NCI-H1417 (cell line): ENCODE measurements around the gene PCDHGA6.
"Not testable (repeated sequence)": the region's sequence is repeated elsewhere in the genome, so short reads cannot be mapped to it uniquely, and the experiment has no call there.

ENCODE experiments used
- DNase-seq, 3 experiments: peaks; one replicate each; lab custom pipeline; 2025; lab: John Stamatoyannopoulos, UW

The PCDHGA6 gene

DNA sequence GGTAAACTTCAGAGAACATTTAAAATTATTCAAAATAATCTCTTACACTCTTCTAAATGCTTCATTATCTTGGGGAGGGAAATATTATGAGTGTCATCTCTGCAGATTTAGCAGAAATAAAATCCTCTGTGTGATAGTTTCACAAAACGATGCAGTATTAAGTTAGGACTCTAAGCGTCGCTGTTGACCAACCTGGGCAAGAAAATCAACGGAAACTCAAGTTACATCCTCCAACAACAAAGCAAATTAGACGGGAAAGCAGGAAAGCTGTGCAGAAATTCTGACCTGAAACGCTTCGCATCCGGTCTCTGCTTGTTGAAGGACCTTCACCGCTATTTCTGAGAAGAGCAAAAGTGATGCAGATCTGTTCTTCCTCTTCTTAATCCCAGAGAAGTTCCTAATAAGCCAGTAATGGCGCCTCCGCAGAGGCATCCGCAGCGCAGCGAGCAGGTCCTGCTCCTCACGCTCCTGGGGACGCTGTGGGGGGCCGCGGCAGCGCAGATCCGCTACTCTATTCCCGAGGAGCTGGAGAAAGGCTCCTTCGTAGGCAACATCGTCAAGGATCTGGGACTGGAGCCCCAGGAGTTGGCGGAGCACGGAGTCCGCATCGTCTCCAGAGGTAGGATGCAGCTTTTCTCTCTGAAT is at the start of gene PCDHGA6:
Gene PCDHGA6 (plus strand): TSS at position 219 of the 645 bp plus-strand sequence. CDS start 193 bp downstream, at position 412.
- DNase-seq = peak in 1 of 3 experiments; percentile 0

DNA sequence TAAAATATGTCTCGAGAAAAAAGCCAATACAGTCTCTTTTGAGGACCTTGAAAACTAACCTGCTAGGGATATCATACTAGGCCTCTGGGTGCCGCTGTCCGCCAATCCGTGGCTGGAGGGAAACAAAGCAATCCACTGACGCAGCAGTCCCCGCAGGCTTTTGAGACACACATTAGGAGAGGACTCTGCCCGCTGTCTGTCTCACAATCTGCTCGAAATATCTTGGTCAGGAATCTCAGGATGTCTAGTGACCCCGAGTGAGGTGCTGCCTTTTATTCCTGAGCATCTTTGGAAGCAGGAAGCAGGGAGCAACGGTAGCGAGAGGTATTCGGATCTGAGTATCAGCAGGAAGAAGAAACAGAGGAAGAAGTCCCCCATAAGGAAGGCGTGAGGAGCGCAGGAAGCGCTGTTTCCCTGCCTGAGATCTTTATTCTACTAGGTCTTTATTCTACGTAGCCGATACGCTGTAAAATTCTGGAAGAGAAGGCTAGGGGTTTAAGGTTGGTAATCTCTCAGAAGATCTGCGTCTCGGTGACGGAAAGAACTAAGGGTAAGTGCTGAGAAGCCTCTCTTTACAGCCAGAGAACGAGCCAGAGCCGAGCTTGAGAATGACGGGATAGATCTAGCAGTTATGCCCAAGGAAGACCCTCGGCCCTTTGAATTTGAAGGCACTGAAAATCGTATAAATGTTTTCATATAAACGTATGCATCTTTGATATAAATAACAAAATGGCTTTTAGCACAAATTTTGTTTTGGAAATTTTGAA is 47.4 kb upstream of the PCDHGA6 start:
- DNase-seq = peak in 1 of 3 experiments; percentile 78

DNA sequence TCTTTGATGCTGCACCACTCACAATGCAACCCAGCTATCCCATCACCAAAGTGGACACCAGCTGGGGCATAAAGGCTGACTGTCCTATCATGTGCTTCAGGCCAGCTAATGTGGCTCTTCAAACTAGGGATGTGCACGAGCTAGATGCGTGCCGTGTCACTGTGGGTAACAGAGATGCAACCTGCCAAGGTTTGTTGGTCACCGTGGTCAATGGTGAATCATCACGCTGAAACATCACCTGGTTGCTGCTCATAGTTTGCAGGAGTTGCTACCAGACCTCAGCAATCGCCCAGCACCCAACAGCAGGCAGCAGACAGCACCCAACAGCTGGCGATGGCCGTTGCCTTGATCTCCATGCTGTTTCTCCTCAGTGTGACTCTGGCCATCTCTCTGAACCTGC is 45.5 kb upstream of the PCDHGA6 start:
- no peak for DNase-seq

DNA sequence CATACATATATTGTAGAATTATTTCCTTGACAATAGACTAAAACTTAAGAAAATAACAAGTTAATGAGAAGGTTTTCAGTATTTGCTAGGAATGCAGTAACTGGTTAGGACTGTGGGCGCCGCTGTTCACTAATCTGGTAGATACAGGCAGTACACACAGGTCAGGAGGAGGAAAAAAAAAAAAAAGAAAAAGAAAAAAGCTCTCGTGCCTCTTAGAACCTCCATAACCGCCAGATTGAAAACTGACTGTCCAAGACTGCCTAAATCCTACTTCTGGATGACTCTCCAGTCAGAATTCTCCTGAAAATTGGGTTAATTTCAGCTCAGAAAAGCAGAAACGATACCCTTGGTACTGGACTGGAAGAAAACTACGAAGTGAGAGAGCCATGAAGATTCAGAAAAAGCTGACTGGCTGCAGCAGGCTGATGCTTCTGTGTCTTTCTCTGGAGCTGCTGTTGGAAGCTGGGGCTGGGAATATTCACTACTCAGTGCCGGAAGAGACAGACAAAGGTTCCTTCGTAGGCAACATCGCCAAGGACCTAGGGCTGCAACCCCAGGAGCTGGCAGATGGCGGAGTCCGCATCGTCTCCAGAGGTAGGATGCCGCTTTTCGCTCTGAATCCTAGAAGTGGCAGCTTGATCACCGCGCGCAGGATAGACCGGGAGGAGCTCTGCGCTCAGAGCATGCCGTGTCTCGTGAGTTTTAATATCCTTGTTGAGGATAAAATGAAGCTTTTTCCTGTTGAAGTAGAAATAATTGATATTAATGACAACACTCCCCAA is 43.2 kb upstream of the PCDHGA6 start, which contains the start of gene PCDHGA1:
Gene PCDHGA1 (plus strand): TSS at position 216 of the 782 bp plus-strand sequence.
- DNase-seq = no peak

- not testable (repeated sequence) for DNase-seq
Observed at GRCh38 chr5:141332571-141332970, 41.1 kb upstream of the PCDHGA6 start.

DNA sequence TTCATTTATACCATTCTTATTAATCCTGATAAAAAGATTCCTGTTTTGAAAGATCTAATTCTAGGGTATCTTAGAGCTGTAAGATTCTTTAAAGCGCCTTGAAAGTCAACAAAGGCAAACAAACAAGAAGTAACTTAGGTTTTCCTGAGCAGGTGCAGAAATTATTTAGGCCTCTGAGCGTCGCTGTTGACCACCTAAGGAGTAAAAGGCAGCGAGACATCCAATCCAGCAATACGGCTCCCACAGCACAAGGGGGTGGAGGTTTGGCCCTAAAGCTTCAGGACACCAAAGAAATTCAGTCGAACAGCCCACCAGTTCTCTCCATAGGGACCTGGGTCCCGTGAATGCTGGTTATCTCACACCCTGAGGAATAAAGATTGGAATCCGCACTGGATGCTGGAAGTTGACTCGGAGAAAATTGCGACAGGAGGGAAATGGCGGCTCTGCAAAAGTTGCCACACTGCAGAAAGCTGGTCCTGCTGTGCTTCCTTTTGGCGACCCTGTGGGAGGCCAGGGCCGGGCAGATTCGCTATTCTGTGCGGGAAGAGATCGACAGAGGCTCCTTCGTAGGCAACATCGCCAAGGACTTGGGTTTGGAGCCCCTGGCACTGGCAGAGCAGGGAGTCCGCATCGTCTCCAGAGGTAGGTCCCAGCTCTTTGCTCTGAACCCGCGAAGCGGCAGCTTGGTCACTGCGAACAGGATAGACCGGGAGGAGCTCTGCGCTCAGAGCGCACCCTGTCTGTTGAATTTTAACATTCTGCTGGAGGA is 35.0 kb upstream of the PCDHGA6 start, which contains the start of gene PCDHGA2:
Gene PCDHGA2 (plus strand): TSS at position 223 of the 769 bp plus-strand sequence.
- DNase-seq = peak in 1 of 3 experiments; percentile 15

DNA sequence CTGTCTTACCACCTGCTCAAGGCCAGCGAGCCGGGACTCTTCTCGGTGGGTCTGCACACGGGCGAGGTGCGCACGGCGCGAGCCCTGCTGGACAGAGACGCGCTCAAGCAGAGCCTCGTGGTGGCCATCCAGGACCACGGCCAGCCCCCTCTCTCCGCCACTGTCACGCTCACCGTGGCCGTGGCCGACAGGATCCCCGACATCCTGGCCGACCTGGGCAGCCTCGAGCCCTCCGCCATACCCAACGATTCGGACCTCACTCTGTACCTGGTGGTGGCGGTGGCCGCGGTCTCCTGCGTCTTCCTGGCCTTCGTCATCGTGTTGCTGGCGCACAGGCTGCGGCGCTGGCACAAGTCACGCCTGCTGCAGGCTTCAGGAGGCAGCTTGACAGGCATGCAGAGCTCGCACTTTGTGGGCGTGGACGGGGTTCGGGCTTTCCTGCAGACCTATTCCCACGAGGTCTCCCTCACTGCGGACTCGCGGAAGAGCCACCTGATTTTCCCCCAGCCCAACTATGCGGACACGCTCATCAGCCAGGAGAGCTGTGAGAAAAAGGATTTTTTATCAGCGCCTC is 32.8 kb upstream of the PCDHGA6 start:
- DNase-seq = not testable (repeated sequence)

DNA sequence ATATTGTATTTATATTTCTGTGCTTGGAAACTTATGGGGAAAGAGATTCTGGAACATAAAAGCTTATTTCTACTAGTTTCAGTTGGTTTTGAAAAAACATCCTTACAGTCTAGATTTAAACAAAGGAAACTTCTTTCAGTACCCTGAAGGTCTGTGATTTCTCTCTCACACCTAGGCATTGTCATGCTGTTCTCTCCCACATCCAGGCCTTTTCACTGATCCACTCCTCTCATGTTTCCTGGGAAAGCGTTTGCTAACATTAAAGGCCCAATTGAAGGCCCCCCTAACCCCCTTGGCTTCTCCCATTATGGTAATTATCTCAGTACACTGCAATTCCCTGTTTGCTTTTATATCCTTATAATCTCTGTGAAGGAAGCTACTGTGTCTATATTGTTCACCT is 30.9 kb upstream of the PCDHGA6 start:
- DNase-seq = peak in 1 of 3 experiments; percentile 2

DNA sequence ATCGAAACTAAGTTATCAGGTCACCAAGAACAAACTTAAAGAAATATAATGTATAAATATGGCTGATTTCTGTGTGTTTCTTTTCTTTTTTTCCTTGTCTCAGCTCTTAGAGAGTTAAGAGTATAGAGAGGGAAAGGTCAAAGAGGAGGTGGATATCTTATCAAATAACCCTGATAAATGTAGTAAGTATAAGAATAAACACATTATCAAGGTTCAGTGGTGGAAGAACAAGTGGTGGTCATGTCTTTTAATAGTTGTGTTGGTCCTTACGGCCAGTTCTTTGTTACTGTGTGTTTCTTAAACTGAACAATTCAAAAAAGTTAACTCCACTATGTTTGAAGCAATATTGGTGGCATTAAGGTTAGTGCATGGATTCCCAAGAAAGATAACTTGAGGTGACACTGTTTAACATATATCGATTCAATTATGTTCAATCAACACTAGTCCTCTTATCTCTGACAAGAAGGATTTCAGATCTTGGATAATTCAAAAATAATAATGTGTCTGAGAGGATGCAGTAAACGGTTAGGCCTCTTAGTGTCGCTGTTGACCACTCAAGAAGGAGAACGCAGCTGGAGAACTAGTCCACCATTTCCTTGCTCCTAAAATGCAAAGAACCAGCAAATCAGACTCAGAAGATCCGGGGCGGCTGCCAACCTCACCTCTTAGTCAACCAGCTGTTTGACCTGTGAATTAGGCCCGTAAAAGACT is 30.3 kb upstream of the PCDHGA6 start, which contains the start of gene PCDHGA3:
Gene PCDHGA3 (plus strand): TSS at position 588 of the 711 bp plus-strand sequence. CDS start 205 bp downstream, outside the sequence.
- no peak for DNase-seq

GRCh38 chr5:141343953-141344463 is 29.7 kb upstream of the PCDHGA6 start:
- no peak for DNase-seq

- no peak for DNase-seq
Observed at GRCh38 chr5:141345327-141345726, 28.4 kb upstream of the PCDHGA6 start.

DNA sequence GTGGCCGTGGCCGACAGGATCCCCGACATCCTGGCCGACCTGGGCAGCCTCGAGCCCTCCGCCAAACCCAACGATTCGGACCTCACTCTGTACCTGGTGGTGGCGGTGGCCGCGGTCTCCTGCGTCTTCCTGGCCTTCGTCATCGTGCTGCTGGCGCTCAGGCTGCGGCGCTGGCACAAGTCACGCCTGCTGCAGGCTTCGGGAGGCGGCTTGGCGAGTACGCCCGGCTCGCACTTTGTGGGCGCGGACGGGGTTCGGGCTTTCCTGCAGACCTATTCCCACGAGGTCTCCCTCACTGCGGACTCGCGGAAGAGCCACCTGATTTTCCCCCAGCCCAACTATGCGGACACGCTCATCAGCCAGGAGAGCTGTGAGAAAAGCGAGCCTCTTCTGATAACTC is 27.7 kb upstream of the PCDHGA6 start:
- not testable (repeated sequence) for DNase-seq

DNA sequence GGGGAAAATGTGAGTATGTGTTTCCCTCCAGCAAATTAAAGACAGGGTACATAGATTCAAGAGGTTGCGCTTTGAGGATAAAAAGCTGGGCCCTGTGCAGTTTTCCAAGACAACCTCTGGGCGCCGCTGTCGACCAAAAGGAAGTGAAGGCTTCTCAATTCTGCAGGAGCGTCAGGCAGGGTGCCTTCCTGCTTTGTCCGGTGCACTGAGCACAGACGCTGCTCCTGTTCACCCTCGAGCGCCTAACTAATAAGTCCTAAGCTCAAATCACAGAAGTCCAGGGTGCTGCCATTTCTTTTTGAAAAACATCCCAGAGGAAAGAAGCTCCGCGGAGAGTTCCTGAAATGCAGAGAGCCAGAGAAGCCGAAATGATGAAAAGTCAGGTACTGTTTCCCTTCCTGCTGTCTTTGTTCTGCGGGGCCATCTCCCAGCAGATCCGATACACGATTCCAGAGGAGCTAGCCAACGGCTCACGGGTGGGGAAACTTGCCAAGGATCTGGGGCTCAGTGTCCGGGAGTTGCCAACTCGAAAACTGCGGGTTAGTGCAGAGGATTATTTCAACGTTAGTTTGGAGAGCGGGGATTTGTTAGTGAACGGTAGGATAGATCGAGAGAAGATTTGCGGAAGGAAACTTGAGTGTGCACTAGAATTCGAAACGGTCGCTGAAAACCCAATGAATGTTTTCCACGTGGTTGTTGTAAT is 23.6 kb upstream of the PCDHGA6 start, which contains the start of gene PCDHGB1:
Gene PCDHGB1 (plus strand): TSS at position 183 of the 703 bp plus-strand sequence. CDS start 162 bp downstream, at position 345.
- peak; percentile 2 to 74 (median 39) for DNase-seq

GRCh38 chr5:141351591-141351990 is 22.1 kb upstream of the PCDHGA6 start:
- DNase-seq = no peak

DNA sequence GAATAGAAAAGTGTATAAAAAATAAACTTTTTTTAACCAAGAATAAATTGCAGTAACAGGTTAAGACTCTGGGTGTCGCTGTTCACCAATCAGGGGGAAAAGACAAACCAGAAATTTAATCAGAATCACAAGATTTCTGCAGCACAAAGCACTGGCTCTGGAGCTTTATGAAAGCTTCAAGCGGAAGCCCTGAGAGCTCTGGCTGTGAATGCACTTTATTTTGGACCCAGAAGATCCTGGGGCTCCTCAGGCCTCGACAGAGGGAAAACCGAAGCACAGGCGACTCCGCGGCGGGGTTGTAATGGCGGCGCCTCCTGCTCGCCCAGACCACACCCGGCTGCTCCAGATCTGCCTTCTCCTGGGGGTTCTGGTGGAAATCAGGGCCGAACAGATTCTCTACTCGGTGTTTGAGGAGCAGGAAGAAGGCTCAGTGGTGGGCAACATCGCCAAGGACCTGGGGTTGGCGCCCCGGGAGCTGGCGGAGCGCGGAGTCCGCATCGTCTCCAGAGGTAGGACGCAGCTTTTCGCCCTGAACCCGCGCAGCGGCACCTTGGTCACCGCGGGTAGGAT is 18.7 kb upstream of the PCDHGA6 start, which contains the start of gene PCDHGA4:
Gene PCDHGA4 (plus strand): TSS at position 122 of the 570 bp plus-strand sequence. CDS start 87 bp downstream, at position 209.
- no peak for DNase-seq

- no peak for DNase-seq
Observed at GRCh38 chr5:141355641-141356040, 18.1 kb upstream of the PCDHGA6 start.

- DNase-seq = no peak
Observed at GRCh38 chr5:141356133-141356532, 17.6 kb upstream of the PCDHGA6 start.

GRCh38 chr5:141356950-141357349 is 16.7 kb upstream of the PCDHGA6 start:
- DNase-seq = no peak
